Colon (tissue), 2 donors: ENCODE results near the gene SMIM41.

Experiments used
- FAIRE-seq: peaks from 2 replicates; lab custom pipeline; 2012; peaks lifted over from hg19 to GRCh38; lab: Jason Lieb, UNC
- donor health status: control.
- donor health status: control.

Gene SMIM41

DNA sequence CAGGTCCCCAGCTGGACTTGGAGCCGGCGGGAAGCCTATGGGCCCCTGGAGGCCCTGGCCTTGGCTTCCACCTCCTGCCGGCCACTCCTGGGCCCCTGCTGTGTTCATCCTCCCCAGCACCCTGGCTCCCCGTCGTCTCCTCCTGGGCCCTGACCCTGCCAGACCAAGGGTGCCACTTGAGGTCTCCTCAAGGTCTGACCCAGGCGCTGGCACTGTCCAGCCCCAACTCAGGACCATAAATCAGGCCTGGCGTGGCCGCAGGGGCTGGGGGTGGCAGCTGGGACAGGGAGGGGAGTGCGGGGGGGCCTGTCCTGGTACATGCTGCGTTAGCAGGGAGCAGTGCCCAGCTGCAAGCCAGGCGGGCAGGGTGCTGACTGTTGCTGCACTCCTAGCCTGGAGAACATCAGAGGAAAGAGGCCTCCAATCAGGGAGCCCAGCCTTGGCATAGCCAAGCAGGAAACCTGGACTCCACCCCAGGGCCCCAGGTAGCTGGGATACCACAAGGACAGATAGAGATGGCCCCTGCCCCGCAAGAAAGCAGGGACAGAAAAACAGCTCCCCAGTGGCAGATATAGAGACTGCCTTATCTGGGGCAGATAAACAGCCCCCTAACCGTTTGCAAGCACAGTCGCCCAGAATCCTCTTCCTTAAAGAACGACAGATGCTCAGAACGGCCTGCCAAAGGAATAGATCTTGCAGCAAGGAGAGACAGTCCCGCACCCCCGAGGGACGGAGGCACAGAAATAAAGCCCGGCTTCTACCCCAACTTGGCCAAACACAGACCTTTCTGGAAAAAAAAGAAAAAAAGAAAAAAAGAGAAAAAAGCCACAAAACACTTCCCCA is 16.2 kb upstream of the SMIM41 start:
- FAIRE-seq: no peak

DNA sequence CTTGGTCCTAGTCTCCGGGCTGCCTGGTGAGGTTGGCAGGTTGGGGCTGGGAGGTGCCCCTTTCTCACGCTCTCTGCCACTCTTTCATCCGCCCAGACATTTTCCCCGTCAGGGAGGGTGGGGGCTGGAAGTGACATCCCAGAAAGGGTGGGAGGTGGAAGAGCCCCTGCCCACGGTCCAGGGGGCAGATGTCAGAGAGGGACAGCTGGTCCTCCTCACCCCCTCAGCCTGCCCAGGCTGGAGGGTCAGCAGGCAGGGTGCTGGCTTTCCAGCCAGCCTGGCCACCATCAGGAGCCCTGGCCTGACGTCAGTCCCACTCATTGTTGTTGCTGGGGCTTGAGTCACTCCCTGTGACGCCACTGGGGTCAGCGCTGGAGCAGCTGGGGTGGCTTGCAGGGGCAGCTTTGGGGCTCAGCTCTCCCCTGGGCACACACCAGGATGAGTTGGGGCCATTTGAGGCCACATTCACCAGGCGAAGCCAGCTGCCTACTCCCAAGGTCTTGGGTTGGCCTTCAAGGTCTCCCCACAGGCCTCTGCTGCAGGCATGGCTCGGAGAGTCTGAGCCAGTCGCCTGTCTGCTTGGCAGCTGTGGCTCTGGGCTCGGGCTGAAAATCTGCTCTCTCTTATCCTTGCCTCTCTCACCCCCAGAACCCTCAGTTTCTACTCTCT is 15.4 kb upstream of the SMIM41 start:
- no peak for FAIRE-seq

DNA sequence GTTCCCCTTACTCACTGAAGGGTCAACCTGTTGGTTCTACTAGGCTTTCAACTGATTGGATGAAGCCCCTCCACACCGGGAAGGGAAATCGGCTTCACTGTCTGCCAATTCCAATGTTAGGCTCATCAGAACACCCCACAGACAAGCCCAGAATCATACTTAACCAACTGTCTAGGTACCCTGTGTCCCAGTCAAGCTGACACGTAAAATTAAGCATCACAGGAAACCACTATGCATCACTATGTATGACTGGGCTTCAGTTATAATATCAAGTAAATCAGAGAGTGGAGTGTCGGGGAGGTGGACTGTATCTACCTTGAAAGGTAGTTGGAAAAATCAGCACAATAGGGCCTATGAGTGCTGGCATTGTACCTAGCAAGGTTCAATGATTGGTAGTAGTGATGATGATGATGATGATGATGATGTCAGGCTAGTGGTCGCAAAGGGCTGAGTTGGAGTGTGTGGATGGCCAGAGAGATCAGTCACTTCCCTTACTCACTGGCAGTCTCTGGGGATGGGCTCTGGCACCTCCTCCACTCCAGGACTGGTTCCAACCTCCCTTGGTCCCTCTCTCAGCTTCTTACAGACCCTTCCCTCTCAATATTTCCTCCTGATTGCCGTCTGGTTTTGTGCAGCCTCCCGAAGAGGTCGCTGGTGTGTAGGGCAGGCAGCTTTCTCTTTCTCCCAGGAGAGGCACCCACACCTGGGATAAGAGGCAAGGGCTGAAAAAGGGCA is 13.0 kb upstream of the SMIM41 start:
- no peak for FAIRE-seq

DNA sequence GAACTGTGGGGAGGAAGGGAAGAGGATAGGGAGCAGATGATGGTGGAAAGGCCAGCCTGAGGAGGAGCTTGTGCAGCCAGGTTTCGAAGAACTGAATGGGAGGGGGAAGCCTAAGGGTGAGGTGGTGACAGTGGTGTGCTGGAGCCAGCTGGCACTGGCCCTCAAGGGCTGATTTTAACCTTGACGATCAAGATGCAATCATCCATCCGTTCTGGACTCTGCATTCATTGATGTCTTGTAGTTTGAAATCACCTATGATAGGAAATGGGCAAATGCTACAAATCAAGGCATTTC is 12.5 kb upstream of the SMIM41 start:
- FAIRE-seq: no peak

DNA sequence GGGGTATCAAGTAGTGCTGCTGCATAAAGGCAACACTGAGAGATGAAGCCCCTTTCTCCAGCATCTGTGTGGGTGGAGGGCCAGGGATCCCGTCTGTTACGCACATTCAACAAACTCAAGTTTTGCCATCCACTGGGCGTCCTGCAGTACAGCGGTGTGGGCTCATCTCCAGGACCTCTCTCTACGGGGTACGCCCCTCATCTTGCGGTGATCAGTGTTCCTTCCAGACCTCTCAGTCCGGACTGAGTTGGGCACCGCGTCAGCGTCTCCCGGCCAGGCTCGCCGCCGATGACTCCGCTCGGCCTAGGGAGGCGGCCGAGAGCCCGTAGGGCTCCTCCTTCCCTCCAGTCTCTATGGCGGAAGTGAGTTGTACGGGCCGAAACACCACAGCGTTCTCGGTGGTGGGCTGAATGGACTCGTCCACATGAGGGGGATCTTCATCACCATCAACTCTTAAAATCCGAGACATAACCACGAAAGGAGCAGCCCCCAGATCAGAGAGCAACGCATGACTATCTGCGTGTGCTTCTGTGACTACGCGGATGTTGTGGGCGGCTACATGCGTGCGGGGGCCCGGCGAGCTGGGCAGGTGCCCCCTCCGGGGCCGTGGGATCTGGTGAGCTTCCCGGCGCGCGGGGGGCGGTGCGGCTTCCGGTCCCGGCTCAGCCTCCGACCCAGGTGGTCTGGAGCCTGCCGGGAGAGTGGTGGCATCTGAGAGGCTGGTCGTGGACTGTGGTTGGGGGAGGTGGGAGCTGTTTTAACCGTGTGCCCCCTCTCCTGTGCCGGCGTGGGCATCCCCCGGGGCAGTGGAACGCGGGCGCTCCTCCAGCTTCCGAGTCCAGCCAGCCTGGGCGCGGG is 9.9 kb upstream of the SMIM41 start, which contains the start of gene ATG101:
Gene ATG101, plus strand, starts transcription at position 652 of the 858 bp plus-strand sequence. CDS start 3,673 bp downstream, outside the sequence.
- FAIRE-seq: no peak

DNA sequence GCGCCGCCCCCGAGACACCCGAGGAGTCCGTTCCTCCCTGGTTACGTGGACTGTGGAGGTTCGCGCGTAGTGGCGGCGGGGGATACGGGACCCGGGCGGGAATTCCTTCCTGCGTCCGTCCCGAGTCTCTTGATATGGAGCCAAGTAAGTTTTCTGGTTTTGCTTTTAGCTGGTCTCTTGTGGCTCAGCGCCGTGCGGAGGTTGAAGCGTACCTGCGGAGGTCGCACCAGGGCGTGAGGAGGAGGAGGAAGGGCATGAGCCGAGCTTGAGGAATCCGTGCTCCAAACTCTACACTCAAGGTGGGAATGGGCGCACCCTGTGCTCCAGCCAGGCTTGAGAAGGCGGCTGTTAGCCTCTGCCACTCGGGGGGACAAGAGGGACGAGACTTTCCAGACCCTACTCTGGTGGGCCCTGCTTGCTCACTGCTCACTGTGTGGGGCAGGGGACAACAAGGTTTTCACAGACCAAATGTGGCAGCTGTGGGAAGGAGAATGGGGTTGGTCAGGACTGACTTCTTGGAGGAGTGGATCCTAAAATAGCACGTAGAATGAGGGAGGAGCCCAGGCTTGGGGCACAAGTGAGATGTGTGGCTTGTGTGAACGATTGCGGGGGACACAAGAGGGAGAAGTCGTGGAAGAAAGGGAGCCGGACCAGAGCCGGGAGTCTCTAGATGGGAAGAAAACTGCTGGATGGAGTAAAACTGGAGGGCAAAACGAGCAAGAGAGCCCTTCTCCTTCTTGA is 9.1 kb upstream of the SMIM41 start:
- no peak for FAIRE-seq

DNA sequence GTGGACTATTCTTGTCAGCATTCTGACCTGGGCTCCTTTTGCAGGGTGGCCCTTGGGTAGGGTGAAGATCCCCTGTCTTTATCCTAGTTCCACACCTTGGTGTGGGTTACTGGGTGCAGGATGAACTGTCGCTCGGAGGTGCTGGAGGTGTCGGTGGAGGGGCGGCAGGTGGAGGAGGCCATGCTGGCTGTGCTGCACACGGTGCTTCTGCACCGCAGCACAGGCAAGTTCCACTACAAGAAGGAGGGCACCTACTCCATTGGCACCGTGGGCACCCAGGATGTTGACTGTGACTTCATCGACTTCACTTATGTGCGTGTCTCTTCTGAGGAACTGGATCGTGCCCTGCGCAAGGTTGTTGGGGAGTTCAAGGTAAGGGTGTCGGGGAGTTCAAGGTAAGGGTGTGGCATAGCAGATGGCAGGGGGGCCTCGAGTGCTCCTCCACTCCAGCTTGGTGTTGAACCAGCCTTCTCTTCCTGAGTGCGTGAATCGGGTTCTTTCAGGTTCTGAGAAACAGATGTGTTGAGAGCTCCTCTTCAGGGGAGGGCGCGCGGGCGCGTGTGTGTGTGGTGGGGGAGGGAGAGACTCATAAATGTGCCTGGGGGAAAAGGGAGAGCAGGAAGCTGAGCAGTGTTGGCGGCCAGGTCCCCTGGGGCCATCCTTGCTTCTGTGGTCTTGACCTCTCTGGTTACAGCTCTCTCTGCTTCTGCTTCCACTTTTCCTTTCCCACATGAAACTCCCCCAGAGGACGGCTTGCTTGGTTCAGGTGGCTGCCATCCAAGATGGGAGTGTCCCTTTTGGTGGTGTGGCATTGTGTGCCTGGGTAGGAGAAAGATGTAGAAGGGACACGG is 5.7 kb upstream of the SMIM41 start:
- no peak for FAIRE-seq

DNA sequence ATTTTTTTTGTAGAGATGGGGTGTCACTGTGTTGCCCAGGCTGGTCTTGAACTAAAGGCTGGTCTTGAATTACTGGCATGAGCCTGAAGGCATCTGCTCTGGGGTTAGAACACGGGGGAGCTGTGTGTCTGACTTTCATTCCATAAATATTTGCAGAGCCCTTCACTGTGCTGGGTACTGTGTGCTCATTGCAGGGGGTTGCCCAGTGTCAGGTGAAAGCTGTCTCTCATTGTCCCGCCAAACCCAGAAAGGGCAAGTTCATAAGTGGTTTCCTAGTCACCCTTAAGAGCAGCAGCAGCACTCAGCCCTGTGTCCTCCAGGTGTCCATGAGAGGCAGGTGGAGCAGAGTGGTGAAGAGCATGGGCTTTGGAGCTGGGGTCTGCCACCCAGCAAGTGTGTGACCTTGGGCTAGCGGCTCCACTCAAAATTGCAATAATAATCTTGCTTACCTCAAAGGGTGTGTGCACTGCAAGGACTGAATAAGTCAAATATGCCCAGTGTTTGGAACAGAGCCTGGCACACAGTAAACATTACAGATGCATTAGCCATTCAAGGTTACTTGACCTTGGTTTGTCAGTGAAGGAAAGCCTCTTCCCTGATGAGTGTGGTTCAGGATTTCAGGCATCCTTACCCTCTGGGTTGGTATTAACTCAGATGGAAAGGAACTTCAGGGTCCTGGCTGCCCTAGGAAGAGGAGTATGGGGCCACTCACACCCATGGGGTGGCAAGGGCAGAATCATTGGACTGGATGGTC is 4.4 kb upstream of the SMIM41 start:
- FAIRE-seq: no peak

DNA sequence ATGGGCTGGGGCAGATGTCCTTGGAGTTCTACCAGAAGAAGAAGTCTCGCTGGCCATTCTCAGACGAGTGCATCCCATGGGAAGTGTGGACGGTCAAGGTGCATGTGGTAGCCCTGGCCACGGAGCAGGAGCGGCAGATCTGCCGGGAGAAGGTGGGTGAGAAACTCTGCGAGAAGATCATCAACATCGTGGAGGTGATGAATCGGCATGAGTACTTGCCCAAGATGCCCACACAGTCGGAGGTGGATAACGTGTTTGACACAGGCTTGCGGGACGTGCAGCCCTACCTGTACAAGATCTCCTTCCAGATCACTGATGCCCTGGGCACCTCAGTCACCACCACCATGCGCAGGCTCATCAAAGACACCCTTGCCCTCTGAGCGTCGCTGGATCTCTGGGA is 2.7 kb upstream of the SMIM41 start:
- FAIRE-seq: no peak

DNA sequence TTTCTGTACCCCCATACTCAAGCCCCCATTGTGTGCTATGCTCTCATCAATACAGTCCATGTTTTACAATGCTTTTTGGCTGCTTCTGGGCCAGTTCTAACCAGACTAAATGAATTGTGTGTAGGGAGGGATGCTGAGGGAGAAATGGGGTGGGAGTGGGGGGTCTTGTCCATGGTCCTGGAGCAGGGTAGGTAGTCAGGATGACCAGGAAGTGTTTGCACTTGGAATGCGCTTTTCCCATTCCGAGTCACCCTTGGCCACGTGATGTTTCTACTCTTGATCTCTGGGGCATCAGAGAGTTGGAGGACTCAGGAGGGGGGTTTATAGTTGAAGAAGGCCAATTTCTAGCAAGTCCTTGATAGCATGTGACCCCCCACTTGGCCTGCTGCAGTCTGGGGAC is 1.2 kb upstream of the SMIM41 start:
- FAIRE-seq: no peak

DNA sequence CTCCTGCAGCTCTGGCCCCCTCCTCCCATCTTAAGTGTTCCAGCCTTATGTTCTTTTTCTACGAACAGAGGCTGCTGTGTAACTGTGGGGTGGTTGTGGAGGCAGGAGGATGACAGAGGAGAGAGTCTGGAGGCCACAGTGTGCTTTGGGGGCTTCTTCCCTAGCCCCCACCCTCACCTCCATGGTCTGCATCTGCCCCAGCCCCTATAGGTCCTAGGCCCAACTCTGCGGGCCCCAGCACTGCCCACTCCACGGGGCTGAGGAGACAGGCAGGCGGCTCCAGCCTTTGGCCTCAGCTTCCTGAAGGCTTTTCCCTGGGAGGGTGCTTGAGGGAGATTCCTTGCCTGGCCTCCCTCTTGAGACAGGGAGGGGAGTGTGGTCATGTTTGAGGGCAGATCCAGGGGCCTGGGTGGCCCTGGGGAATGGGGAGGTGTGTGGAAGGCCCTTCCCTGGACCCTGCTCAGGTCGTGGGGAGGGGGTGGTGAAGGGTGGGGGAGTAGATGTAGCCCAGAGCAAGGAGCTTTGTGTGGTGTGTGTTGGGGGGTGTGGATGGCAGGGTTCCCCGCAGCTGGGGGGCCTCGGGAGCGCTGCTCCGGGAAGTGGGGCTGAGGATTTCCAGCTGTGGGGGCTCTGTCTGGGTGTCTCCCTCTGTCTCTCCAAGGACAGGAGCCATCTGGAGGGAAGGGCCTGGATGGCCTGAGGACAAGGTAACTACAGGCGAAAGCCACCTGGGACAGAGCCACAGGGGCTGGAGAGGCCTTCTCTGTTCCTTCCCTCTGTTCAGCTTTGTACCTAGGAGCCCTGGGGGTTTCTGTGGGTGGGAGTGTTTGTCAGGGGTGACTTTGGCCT is 1.1 kb downstream of the SMIM41 start:
- FAIRE-seq: no peak

DNA sequence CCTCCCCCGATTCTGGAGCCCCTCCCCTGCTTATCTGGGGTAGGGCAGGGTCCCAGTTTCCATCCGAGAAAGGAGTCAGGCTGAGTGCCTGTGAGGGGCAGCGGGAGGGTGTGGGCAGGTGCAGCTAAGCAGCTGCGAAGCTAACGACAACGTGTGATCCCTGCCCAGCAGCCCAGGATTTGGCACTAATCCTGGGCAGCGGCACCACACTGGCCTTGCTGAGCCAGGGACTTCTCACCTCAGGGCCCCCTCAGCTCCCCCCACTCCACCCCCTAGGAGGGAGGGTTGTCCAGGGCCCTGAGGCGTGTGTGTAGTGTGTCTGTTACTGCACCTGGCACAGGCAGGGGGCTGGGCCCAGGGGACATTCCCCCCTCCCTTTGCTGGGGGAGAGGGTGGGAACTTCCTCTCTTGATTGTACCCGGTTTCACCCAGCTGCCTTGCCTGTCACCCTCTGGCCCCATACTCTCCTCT is 1.8 kb downstream of the SMIM41 start:
- FAIRE-seq: no peak

DNA sequence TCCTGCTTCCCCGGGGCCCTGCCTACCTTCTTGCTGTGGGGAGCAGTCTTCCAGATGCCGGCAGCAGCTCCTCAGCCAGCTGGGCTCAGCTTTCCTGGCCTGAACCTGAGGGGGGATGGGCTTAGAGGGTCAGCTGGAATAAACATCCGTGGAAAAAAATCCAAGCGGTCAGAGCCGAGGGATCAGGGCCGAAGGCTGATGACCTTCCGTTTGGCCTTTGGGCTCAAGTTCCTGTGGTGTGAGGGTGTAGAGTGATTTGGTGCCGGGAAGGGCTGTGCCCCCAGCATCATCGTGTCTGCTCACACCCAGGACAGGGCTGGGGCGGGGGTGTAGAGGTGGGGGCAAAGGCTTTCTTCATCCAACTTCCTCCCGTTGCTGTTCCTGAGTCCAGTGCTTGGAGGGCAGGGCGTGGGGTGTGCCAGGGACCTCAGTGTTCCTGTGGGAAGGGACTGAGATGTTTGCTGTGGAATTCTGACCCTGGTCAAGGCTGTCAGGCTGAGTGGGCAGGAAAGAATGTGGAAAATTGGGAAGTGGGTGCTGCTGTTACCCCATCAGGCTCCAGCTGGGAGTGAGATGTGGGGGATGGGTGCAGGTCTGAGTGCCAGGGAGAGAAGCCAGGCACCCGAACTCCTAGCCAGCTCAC is 2.6 kb downstream of the SMIM41 start:
- FAIRE-seq: no peak

DNA sequence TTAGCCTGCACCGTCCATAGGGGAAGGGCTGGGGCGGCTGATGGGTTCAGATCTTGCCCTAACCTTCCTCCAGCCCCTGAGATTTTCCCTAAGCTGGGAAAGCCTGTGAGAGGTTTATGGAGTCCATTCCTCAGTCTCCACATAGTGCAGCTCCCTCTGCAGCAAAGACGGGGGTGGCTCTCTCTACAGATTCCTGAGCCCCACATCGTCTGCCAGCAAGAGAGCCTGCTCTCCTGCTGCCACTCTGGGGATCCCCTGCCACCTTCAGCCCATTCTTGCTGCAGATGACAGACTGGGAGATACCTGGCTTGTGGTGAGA is 3.1 kb downstream of the SMIM41 start:
- no peak for FAIRE-seq

DNA sequence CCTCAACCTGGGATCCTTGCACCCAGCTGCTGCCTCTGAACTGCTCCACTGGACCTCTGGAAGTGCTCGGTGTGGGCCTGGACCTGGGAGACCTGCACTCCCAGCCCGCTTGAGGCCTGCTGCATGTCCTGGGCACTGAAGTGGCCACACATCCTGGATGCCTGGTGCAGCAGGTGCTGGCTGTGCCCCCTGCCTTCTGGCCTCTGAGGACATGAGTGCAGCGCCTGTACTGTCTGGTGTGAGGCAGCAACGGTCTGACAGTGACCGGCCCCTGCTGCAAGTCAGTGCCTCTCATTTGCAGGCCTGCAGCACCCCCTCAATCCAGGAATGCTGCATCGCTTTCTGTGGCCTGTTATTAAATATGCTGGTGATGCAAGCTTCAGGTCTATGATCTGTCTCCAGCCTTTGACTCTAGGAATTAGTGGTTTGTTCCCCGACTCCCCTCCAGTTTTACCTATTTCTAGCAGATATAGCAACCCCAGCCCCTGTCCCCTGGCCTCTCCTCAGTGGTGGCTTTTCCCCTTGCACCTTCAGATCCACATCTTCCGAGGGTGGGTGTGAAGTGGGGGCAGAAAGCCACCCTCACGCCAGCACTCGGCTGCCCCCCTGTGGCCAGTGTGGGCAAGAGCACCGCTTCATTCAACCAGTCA is 3.6 kb downstream of the SMIM41 start:
- FAIRE-seq: no peak

DNA sequence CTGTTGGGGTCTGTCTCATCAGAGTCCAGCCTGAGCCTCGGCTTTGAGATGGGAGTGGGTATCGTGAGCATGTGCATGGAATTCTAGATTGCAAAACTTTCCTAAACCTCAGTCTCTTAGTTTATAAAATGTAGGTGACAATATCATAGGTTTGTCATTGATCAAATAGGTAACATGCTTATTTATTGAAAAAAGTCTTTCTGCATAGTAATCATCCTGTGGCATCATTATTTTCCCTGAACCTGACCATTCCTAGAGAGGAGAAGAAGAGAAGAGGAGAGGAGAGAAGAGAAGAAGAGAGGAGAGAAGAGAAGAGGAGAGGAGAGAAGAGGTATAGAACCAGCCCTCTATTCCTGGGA is 4.1 kb downstream of the SMIM41 start:
- no peak for FAIRE-seq

DNA sequence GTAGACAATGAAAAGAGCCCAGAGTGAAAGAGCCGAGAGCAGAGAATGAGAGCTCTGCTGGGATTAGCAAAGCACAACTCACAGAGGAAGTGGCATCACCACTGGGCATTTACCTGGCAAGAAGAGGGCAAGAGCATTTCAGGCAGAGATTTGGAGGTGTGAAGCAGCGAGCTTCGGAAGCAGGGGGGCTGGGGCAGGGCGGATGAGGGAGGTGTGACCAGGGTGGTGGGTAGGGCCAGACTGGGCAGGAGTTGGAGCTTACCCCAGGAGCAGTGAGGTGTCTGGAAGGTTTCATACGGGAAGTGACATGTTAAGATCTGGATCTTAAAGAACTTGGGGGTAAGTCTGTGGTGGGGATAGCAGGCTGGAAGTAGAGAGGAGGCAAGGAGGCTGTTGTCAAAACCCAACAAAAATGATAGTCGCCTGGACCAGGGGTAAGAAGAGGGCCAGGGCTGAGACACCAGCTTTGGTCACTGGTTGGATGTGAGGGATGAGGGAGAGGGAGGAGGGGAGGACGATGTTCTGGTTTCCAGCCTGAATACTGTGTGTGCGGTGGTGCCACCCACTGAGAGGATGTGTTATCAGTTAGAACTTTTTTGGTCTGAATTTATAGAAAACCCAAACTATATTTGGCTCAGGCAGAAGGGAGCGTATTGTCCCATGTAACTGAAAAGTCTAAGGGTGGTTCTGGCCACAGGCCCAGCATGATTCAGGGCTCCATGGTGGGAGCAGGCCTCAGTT is 5.2 kb downstream of the SMIM41 start:
- no peak for FAIRE-seq
